Kidney tubule cell (primary cell): Measurements from ENCODE around the gene PDE2A.

Source experiments
- DNase-seq: peaks from one replicate; pipeline ENCODE4 v3.0.0-alpha.2; 2018; ENCODE audit warnings: low spot score

Gene PDE2A

DNA sequence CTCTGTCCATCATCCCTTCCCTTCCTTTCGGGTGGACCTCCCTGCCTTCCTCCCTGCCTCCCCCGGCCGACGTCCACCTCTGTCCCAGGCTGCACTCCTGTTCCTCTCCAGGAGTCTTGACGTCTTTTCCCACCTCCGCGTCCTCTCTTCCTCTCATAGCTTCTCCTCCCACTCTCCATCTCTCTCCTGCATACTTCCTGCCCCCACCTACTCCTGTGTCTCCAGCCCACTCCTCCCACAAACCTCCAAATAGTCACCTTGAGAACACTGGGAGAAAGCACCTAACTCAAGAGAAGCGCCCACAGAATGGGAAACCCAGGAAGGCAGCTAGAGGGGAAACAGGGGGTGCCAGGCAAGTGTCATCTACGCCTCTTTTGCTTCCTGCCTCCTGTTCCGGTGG, 60.8 kb downstream of the PDE2A start:
- no peak for DNase-seq

GRCh38 chr11:72609476-72609875, 64.7 kb downstream of the PDE2A start:
- DNase-seq: peak; percentile 37

DNA sequence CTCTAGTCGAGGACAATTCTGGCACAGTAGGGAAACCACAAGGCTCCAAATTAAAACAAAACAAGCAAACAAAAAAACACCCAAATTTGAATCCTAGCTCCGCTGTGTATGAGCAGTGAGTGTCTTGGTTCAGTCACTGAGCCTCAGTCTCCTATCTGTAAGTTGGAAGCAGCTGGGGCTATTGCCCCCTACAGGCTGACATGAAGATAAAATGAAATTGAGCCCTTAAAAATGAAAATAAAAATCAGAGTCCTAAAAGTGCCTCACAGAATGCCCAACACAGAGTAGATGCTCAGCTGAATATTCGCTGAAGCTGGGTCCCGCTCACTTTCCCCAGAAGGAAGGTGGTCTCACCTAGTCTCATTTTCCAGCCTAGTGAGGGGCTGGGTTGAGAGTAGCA, 65.2 kb downstream of the PDE2A start:
- peak; percentile 26 for DNase-seq

DNA sequence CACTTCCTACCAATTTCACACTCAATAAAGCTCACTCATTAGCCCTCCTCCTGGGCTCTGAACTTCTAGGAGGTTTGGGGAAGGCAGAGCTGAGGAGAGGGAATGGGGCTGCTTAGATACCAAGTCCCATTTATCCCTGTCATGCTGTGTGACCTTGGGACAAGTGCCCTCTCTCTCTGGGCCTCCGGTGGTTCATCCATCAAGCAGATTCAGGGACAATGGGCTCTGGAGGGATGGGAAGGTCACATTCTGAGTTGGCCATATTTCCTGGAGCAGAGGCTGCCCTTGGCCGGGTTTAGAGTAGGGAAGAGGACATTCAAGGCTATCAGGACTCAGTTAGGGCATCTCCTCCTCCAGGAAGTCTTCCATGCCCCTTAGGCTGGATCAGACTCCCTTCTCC, 66.7 kb downstream of the PDE2A start:
- no peak for DNase-seq

DNA sequence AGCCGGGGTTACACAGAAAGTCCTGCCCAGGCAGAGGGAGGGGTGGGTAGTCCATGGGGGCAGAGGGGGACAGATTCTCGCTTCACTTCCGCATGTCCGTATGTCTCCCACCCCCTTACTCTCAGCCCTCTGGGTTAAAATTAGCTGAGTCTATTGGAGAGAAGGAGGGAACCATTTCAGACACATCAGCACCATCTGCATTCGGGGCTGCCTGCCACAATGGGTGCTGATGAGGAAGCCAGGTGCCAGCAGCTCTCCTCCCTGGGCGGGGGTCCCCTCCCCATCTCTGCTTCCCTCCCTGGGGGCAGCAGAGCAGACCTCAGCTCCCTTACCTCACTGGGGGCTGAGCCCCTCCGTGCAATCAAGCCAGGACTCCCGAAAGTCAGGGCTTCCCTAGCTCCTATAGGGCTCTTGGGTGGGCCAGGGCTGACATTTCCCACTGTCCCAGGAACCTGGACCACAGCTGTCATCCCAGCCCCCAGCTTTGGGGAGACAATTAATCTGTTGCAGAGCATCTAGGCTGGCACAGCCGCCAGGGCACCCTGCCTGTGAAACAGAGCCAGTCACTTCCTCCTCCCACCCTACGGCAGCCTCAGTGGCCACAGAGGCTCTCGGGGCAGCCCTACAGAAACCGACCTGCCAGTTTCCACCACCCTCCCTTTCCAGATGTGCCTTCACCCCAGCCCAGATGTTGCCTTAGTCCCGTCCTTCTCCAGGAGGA, 67.3 kb downstream of the PDE2A start:
- DNase-seq: no peak

DNA sequence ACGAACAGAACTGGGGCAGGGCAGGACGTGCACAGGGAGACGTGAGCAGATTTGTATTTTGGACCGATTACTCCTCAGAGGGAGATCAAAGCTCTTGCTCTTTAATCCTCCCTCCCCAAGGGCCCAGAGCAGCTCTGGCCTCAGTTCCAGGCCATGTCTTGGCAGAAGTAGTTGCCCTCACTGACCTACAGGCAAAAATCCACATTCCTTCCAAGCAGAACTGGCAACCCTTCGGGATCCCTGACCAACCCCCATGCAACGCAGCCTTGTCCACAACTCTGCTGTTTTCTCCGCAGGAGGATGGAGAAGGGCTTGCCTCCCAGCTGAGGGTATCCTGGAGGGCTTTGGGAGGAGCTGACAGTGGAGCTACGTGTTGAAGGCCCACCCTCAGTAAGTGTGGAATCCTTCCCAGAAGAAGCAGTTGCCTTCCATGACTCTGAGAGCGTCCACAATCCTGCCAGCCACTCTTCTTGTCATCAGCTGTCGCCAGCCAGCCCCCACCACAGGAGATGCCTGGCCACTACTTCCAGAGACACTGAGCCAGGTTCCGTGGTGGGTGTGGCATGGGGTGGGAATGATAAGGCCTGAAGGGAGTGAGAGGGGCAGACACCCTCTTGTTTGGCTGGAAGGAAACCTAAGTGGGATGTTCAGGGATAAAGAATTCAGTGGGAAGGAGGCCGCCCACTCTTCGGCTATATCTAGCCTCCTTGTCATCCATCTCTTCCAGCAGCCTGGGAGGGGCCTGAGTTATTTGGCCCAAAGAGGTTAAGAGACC, 68.1 kb downstream of the PDE2A start:
- DNase-seq: no peak

DNA sequence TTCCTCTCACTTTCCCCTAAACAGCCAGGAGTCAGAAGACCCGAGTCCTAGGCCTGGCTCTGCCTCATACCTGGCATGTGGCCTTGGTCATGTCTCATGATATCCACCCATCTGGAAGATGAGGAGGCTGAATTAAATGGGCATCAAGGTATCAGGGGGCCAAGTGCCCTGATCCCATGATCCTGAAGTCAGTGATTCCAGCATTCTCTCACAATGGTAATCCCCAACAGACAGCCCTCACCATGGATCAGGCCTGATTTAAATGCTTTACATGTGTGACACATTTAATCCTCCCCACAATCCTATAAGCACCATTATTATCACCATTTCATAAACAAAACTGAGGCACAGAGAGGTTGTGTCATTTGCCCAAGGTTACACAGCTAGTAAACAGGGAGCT, 70.0 kb downstream of the PDE2A start:
- no peak for DNase-seq

GRCh38 chr11:72602250-72602904, 71.8 kb downstream of the PDE2A start:
- no peak for DNase-seq

GRCh38 chr11:72600557-72600956, 73.7 kb downstream of the PDE2A start:
- no peak for DNase-seq

DNA sequence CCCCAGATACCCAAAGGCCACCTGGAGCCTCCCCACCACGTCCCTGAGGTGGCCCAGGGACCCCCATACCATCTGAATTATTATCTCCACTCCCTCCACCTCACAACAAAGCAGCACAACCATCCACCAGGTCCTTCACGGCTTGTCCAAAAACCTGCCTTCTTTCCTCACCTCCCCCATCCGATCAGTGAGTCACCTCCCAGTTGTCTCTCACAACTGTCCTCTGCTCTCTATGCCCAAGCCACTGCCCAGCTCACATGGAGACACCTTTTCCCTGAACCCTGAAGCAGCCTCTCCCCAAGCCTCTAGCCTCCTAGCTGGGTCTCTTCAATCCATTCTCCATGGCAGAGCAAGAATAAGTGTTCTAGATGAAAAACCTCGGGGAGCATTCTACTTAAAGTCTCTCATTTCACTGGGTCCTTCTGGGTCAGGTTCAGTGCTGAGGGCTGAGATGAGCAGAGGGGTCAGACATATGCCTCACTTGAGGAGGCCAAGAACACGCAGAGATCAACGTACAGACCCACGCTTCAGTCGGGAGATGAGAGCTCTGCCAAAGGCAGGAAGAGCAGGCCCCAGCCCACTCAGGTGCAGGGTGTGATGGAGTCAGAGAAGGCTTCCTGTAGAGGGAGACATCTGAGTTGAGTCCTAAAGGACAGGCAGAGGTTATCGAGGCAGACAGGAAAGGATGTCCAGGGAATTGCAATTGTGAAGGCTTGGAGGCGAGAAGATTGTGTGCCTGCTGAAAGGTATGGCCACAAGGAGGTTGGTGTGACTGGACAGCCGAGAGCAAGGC, 74.7 kb downstream of the PDE2A start:
- DNase-seq: peak; percentile 9

DNA sequence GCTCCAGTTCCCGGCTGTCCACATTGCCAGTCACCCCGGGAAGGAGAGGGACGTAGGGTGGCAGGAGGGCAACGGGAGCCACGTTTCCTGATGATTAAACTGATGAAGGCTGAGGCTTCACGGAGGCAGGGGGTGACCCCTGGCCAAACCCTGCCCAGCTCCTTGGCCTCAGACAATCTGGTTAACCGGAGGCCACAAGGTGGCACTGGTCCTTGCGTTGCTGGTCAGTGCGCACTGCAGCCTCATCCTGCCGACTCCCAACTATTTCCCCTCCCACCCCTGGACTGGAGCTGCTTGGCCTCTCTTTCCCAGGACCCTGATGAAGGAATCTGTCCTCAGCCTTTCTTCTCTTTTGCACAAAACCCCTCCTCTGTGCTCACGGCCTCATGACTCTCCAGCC, 75.3 kb downstream of the PDE2A start:
- DNase-seq: peak; percentile 31

DNA sequence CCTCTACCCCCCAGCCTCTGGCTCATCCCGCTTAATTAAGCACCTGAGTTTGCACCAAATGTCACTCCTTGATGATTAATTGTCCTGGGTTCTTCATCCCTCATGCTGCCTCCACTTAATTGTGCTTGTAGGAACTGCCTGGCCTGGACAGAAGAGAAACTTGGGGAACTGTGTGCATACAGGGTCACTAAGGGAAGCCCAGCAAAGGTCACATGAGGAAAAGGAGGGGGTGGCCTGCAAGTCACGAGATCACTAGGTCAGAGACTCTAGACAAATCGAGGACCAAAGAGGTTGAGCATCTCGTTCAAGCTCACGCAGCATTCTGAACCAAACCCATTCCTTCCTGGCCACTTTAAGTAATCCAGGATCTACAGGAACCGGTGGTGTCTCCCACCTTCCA, 75.8 kb downstream of the PDE2A start:
- no peak for DNase-seq

- no peak for DNase-seq
These were observed 76.5 kb downstream of the PDE2A start for GRCh38 chr11:72597721-72598120.

- no peak for DNase-seq
These were observed 78.9 kb downstream of the PDE2A start for GRCh38 chr11:72595292-72595684.

DNA sequence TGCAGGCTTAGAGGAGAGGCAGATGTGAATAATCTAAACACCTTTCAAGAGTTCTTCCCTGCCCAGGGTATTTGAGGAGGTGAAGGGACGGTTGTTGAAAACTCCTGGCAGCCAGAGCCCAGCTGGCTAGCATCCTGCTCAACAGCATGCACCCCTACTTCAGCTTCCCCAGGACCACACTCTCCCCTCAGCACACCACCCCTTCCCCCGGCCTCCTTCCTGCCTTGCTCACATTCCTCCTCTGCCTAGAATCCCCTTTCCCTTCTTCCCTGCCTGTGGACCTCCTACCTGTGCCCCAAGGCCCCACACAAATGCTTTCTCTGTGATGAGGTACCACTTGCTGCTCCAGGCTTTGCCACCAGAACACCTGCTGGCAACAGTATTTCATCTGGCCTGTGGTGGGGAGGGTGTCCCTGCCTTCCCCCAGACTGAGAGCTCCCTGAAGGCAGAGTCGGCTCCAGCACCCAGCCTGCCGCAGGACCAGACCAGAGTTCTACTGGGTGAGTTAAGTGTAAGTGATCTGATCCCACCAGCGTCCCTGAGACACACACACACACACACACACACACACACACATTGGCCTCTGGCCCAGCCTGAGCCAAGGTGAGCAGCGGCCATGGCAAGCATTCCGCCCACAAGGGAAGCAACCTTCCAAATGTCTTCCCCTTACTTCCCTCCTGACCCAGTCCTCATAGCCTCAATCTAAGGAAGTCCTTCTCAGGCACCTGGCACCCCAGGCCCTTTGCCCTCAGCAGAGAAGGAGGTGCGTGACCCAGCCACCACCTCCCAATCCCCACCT, 79.5 kb downstream of the PDE2A start:
- DNase-seq: no peak

GRCh38 chr11:72592698-72593495, 81.3 kb downstream of the PDE2A start:
- DNase-seq: no peak

DNA sequence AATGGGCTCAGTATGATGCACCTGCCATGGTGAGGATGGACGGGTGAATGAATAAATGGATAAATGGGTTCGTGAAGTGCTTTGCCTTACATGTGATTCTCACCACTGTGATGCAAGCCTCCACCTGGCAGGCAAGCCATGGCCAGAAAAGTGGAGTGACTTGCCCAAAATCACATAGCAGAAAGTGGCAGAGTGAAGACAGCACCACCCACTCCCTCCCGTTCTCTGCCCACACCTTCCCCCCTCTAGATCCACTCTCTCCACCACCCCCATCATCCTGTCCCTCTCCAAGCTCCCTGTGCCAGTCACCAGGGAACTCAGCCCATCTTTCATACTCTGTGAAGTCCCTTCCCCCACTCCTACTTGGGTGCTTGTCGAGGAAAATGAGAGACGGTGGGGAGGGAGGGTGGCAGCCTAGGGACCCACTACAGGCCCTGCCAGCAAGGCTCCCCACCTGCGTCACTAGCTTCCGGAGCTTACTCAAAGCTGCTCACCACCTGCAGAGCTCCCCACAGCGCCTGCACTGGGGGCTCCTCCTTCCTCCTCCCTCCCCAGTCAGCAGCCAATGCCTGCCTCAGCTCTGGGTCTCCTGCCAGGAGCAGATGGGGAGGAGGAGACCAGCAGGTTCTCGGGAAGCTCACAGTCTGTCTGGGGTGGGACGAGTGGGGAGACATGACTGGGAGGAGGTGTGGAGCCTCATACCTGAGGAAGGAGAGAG, 82.3 kb downstream of the PDE2A start:
- no peak for DNase-seq

DNA sequence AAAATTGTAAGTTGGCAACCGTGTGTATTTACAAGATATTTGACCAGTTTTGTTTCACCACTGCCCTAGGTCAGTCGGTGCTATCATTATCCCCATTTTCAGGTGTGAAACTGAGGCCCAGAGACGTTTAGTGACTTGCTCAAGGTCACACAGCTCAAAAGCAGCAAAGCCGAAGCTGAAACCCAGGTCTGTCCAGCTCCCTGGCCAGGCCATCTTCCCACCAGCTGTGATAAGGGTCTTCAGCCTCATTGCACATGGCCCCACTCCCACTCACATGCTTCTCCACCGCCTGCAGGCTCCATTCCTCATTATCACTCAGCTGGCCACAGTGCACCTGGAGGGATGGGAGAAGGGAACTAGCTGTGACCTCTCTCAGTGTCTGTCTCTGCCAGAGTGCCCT, 83.2 kb downstream of the PDE2A start:
- DNase-seq: no peak

DNA sequence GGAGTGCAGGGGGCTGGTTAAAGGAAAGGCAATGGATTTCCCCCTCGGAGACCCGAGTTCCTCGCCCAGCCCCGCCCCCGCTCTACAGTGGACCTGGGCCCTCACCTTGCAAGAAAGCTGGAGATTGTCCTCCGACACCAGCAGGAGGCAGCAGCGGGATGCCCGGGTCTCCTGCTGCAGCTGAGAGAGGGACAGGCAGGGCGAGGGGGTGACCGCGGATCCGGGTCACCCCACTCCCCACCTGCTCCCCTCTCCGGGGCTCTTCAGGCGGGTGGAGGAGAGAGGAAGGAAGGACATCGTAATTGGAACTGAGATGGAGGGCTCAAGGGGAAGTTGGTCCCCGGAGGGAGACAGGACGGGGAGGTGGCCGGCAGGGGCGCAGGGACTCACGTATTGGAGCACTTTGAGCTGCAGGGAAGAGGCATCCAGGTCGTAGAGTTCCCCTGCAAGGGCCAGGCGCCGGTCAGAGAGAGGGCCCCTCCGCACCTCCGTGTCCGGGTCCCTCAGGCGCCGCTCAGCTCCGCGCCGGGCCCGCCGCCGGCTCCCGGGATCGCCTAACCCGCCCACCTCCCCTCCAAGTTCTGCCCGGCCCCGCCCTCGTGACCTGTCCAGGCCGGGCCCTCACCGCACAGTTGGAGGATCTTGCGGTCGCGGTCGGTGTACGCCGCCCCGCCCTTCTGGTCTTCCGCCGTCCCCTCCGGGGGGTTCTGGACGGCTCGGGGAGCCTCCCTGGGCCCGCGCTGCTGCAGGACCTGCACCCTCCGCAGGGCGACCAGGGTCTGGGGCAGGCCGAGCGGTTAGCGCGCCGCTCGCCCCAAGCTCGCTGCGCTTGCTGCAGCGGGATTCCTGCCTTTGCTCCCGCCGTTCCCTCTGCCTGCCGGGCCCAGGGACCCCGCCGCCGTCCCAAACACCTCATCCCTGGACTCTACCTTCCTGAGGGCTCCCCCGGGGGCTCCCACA, 84.1 kb downstream of the PDE2A start:
- peak; percentile 55 for DNase-seq
